Stimulated activated CD4-positive, alpha-beta T cell treated with anti-CD3 and anti-CD28 coated beads, Interleukin-4, amount 100 ng/mL, for 24 hours (primary cell): ENCODE measurements around the gene NUDCD2.
"Not testable (repeated sequence)": the region's sequence is repeated elsewhere in the genome, so short reads cannot be mapped to it uniquely, and the experiment has no call there.

Experiments
- DNase-seq: peaks from one replicate; pipeline ENCODE4 v3.0.0-alpha.2; 2020

Gene NUDCD2

DNA sequence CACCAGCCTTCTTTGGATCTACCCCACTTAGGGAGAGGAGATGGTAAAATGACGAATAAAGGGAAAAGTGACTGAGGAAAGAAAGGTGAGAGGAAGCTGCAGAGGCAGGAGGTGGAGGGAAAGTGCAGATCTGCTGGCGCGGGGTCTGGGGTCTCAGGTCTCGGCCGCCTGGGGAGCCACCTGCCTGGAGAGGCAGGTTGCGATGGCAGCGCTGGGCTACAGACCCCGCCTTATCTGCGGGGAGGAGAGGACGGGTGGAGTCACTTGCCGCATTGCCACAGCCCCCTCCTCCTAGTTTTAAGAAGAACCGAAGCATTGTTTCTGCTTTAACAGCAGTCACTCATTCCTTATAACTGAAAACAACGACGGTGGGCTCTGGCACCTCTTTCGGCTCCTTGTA is 44.2 kb downstream of the NUDCD2 start:
- DNase-seq = not testable (repeated sequence)

DNA sequence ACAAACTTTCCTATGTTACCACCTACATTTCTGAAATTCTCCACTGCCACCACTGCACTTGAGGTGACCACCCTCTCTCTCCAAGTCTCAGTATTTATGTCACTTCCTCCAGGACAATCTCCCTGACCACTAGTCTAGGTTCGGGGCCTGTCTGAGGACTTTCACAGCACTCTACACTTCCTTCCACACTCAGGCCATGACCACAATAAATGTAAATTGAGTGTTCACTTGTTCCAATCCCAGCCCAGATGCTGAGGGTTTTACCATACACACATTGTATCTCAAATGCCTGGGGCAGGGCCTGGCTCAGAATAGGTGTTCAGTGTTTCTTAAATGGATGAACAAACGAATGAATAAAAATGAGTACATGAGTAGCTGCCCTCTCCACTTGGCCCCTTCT is 49.4 kb downstream of the NUDCD2 start:
- no peak for DNase-seq

DNA sequence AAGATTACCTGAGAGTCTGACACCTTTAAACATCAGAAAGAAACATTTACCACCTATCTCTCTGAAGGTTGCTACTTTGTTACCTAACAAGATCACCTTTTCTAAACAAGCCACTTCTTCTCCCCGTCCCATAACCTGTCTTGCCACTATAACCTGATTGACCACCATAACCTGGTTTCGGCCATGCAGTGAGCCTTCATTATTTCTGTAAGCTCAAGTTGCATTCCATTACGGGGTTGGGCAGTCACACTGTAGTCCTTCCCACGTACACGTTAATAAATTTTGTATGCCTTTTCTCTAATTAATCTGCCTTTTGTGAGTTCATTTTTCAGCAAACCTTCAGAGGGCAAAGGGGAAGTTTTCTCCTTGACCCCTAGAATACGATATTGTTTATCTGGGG is 50.5 kb downstream of the NUDCD2 start:
- no peak for DNase-seq

DNA sequence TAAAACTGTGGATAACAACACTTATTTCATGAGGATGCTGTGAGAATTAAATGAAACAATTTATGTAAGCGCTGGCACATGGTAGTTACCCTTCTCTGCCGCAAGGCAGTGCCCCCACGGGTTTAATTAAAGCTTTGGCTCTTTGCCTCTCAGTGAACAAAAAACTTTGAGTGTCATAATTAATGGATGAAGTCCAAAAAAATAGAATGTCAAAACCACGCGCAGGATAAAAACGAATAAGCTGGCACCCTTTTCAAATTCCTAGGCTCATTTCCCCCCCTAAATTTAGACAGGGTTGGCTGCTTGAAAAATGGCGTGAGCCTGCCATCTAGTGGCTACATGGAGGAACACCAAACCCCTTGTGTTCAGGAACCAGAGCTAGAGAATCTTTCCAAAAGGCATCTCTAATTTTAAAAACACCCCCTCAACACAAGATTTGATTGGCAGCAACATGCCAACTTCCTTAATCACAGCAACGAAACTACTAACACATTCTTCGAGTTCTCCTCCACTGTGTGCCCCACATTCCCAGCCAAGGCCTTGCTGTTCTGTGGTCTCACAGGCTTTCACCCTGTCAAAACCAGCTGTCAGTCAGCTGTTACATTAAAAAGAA is 51.5 kb downstream of the NUDCD2 start:
- peak; percentile 61 for DNase-seq

DNA sequence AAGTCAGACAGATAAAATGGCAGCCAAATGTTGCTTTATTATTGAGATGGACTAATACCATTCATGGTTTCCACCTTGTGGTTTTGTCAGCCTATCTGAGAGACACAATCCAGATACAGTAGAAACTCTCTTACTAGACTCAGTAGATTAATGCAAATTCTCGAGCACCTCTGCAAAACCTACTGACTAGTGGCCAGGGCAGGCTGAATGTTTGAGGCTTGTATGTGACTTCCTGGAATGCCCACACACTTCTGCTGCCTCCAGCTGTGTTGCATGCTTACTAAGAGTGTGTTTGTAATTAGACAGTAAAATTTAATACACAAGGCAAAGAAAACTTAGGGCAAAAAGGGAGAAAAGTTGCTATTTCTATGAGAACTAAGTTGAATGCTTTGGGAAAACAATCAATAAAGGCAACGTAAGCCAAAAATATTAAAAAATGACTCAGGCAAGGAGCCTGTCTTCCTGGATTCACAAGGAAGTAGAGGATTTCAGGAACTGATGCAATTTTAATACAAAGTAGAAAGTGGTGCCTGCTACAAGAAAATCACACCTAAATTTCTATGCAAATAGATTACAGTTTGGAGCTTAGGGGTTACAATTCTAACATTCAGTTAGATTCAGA is 52.8 kb downstream of the NUDCD2 start:
- no peak for DNase-seq

DNA sequence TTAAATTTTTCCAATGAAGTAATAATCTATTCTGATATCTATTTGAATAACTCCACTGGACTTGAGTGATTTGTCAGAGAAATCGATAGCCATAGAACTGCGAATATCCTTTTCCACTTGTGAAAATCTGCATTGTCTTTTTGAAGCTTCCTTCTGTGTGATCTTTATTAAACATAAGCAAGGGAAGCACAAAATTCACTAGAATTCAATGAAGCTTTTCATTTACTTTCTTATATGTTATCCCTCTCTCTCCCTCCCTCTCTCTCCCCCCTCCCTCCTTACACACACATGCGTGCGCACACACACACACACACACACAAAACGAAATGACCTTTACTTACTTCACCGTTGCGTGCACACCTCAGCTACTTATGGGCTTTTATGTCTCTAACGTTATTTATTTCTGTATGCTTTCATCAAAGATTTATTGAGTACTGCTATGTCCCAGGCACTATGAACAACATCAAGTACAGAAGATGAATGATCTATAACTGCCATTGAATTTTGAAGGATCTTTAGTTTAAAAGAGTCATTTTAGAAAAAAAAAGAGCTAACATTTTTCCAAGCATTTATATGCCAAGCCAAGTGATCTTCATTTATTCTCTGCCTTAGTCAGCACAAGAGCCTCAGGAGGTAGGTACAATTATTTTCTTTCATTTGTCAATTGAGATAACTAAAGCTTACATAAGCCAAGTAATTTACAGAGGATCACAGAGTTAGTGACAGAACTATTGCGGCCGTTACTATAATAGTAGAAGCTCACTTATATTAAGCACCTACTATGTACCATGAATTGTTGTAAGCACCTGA is 55.3 kb downstream of the NUDCD2 start:
- no peak for DNase-seq

DNA sequence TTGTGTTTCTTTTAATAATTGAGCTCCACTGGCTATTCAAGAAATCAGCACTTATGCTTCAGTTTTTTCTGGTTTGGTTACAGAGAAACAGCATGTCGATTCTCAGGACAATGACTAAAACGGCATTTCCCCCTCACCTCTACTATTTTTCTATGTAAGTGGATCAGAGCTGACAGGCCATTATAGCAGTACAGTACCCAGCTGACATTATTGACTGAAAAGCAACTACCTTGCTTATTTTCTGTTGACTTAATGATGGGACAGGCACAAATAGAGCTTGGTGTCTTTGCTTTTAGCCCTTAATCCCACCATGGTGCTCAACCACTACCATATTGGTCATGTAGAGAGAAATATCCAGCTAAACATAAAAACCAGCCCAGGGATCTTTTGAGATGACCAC is 57.9 kb downstream of the NUDCD2 start:
- no peak for DNase-seq

DNA sequence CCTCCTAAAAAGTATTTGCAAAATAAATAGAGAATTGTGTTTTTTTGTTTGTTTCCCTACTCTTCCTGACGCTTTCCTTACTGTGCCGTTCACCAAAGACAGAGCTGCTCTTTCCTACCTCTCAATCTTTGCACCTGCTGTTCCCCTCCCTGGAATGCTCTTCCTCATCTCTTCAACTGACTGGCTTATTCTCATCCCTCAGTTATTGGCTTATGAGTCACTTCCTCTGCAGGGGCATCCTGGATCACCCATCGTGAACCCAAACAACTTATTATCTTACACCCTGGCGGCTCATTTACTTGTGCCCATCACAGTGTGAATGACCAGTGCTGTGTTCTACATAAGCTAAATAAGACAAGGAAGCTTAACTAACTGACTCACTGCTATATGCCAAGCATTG is 58.6 kb downstream of the NUDCD2 start:
- DNase-seq = no peak

DNA sequence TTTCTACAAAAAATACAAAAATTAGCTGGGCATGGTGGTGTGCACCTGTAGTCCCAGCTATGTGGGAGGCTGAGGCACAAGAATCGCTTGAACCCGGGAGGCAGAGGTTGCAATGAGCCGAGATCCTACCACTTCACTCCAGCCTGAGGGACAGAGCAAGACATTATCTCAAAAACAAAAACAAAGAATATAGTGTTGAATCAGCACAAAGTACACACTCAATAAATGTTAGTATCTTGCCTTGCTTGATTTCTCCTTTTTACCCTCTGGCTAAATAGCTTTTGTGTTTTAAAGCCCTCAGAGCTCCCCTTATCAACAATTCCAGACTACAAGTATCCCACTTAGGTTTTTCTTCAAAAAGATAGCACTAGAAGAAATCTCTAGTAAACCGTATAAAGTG is 60.0 kb downstream of the NUDCD2 start:
- no peak for DNase-seq

DNA sequence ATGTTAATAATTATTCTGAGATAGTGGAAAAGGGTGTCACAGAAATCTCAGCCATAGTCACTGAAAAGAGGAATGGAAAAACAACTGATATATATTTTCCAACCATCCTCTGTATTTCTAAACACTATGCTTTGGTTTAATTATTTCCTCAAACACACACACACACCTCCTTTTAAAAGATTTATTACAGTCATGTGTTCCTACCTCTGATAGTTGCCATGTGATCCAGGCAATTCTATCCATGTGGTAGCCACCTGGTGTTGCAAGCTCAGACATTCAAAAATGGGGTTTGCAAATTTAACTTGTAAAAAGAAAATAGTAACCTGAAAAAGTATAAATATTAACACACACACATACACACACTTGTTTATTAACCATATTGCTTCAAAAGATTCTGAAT is 62.5 kb downstream of the NUDCD2 start:
- no peak for DNase-seq

DNA sequence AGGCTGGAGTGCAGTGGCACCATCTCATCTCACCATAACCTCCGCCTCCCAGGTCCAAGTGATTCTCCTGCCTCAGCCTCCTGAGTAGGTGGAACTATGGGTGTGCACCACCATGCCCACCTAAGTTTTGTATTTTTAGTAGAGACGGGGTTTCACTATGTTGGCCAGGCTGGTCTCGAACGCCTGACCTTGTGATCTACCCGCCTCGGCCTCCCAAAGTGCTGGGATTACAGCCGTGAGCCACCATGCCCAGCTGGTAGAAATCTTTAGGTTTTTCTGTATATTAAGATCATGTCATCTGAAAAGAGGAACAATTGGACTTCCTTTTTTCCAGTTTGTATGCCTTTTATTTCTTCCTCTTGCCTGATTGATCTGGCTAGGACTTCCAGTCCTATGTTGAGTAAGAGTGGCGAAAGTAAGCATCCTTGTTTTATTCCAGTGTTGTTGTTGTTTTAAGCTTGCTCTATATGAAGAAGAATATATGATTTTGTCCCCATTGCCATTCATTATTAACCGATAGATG is 63.0 kb downstream of the NUDCD2 start:
- DNase-seq = not testable (repeated sequence)
